ENCODE measurements around the gene FNDC3B.

FNDC3B gene

DNA sequence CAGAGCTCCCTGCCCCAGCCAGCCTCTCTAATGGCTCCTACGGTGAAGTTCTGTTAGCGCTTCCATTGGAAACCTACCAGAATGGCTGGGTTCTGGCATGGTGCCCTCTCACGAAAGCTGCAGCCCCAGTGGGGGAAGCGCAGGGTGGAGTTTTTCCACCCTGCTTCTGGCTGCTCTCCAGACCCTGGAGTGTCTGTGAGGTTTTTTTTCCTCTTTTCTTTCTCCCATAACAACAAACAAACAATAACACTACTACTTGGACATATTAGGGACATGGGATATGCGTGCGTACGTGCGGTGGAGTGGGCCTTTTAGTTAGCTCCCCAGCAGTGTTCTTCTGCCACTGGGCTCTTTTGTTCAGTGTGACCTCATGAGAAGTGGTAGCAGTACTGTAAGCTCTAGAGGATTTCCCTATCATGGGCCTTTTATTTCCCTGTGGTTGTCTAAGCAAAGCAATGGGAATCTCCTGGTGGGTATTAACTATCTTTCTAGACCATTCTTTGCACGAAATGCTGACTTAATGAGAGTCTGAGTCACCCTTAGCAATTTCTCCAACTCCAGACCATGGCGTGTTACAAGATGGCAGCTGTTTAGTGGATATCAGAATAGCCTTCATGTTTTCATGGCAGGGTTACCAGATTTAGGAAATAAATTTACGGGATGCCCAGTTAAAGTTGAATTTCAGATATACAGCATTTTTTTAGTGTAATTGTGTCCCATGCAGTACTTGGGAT is 161.9 kb downstream of the FNDC3B start:
- peak; percentile 37 for DNase-seq

DNA sequence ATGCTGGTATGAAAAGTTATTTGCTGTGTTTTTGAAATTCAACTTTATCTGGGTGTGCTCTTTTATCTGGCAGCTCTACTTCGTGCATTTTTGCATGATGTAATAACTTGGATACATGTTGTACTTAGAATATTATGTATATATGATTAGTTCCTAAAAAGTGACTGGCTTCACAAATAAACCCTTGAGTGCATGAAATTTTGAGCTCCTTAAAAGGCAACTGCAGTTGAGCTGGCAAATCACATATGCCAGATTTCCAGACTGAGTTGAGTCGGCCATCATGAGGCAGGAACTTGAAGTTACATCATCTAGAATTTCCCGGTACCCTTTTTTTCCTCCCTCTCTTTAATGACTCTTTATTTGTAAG is 162.5 kb downstream of the FNDC3B start:
- DNase-seq = no peak

- DNase-seq = no peak
Observed at GRCh38 chr3:172202797-172203196, 163.4 kb downstream of the FNDC3B start.

- no peak for DNase-seq
Observed at GRCh38 chr3:172203522-172204258, 164.3 kb downstream of the FNDC3B start.

DNA sequence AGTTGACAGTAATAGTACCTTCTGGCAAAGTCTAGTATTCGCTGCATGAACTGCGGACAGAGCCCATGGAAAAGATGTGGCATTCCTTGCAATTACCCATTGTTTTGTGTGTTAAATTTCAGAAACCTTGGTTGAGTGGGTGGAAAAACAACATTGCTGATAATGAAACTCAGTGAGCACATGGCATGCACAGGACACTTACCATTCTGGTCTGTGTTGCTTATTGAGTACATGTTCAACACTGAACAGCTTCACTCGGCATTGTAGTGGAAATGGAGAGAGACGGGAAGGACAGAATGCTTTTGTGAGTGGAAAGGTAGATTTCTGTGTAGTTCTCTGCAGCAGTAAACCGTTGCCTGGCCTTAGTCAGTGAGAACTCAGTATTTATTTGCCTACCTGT is 165.3 kb downstream of the FNDC3B start:
- DNase-seq = no peak

DNA sequence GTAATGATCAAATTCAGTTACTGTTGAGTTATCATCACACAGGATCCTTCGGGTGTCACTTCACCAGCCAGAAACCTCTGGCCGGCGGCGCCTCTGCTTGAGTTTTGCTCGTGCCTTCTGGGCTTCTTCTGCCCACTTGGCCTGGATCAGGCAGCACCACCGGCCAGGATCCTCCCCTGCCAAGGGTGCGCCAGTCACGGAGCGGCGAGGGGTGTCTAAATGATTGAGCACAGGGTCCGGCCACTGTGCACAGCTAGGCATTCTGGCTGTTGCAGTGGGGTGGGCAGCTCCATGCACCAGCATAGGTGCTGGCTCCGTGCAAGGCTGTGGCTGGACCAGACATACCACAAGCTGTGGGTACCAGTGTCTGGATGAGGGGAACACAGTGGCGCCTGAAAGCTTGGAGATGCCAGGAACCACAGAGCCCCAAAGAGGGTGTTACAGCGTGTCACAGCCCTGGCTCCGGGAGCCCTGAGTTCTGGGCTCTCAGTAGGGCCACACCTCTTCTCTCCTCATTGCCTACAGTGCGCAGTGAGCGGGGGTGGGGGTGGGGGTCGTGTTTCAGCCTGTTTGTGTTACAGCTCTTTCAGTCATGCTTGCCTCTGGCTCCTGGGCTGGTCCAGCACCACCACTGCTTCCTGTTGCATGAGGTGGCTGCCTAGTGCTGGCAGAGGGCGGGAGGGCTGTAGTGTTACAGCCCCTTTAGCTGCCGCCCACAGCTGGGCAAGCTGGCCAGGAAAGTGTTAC is 169.4 kb downstream of the FNDC3B start:
- DNase-seq = no peak

DNA sequence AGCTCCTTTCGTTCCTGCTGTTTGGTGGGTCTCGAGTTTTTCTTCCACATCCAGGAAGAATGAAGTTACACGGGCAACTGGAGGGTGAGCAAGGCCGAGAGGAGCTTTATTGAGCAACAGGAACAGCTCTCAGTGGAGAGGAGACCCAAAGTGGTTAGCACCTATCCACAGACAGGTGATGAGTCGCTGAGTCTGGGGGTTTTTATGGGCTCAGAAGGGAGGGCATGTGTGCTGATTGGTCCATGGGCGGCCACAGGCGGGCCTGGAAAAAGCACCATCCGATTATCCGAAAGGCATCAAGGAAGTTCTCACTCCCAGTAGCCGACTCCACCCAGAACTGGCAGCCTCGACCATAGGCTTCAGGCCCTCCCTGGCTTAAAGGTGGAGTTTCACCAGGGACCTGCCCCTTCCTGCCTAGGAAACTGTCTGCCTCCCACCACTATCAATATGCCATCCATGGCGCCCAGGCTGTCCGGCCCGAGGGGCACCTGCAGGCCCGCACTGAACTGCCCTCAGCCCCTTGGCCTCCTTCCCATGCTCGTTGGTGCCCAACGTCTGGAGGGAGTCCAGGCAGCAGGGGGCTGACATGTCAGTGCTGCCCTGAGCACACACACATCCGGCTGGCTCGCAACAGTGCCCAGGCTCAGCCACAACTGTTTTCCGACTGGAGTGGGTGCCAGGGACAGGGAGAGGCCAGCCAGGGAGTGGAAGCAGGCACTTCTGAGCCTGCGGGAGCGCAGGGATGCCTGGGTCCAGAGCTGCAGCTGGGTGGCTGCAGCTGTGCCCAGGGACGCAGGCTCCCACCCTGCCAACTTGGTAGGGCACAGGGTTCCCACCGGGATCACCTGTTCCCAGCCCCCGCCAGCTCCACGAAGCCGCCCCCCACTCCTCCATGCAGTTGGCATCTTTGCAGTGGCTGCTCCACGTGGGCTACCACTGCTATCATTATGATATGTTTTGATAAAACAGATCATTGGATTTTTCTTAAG is 170.2 kb downstream of the FNDC3B start:
- DNase-seq = no peak

DNA sequence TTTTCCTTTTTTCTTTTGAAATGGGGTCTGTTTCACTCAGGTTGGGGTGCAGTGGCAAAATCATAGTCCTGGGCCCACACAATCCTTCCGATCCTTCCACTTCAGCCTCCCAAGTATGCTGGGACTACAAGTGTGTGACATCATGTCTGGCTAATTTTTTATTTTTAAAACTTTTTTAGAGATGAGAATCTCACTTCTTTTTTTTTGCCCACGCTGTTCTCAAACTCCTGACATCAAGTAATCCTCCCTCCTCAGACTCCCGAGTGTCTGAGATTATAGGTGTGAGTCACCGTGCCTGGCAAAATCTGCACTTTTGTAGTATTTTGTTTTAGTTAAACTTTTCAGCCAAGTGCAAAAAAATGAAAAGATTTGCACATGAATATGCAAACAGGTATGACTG is 171.0 kb downstream of the FNDC3B start:
- DNase-seq = no peak

DNA sequence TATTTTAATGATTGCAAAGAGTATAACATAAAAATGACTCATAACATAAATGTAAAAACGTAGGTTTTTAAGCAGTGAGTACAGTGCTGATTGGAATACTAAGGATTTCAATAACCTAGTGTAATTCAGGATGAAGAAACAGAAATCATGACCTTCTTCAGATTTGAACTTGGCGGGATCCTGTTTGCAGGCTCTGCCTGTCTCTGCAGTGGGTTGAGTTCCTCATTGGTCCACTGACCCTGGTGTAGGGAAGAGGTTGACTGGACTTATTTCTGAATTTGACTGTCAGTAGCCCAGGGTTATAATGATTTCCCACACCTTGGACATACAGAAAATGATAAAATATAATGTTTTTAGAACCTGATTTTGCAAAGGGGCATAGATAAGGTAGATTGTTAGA is 171.7 kb downstream of the FNDC3B start:
- DNase-seq = no peak

GRCh38 chr3:172213200-172213599 is 173.8 kb downstream of the FNDC3B start:
- DNase-seq = no peak

DNA sequence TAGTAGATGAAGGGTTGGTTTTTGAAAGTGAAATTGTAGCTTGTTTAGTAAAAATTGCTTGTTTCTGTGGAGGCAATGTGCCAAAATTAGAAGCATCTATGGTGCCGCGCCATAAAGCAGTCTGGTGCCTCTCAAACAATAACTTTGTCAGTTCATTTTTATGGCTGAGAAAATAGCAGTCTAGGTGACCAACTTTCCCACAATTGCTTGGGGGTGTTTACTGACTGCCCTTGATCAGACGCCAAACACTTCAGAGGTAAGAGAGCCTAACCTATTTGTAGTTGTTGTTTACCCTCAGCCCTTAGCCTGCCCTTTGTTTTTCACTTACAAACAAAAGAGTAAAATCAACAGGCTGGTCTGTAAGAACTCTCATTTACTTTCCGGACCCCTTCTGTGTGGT is 174.5 kb downstream of the FNDC3B start:
- DNase-seq = no peak

DNA sequence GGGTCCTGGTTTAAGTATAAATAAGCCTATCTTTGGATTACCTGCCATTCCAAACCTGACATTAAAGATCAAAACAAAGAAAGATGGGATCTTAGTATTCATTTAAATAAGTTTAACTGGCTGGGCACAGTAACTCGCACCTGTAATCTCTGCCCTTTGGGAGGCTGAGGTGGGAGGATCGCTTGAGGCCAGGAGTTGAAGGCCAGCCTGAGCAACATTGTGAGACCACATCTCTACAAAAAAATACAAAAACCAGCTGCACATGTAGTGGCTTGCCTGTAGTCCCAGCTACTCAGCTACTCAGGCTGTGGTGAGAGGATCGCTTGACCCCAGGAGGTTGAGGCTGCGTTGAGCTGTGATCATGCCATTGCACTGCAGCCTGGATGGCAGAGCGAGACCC is 176.9 kb downstream of the FNDC3B start:
- DNase-seq = no peak

- no peak for DNase-seq
Observed at GRCh38 chr3:172216911-172217310, 177.5 kb downstream of the FNDC3B start.

GRCh38 chr3:172217877-172218276 is 178.5 kb downstream of the FNDC3B start:
- DNase-seq = no peak

- no peak for DNase-seq
Observed at GRCh38 chr3:172218350-172219323, 179.3 kb downstream of the FNDC3B start.

- DNase-seq = no peak
Observed at GRCh38 chr3:172219750-172220149, 180.4 kb downstream of the FNDC3B start.

GRCh38 chr3:172221547-172221946 is 182.2 kb downstream of the FNDC3B start:
- peak; percentile 71 for DNase-seq

- DNase-seq = no peak
Observed at GRCh38 chr3:172222478-172223071, 183.2 kb downstream of the FNDC3B start.

DNA sequence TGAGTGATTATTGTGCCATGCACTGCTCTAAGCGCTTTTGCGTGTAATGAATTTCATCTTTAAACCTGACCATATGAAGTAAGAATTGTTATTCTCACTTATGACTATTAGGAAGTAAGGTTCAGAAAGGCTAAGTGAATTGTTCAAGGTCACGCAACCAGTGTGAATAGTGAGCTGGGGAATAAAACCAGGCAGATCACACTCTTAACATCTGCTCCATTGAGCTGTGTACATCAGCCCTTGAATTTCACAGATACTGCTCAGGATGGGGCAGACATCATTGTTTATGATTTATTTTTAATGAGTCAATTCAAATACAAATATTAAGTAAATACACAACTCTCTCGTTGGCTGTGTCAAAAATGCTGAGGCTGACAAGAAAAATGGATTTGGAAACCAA is 184.5 kb downstream of the FNDC3B start:
- DNase-seq = no peak

- DNase-seq = no peak
Observed at GRCh38 chr3:172224560-172225214, 185.3 kb downstream of the FNDC3B start.
